ENCODE data around the gene STUB1. TPM values are rescaled to one million over a fixed set of nuclear protein-coding genes. Genes with fewer than 3 reads are reported as not detected.

The STUB1 gene
- total and polyA plus RNA-seq, 2 donors, result 29.4 to 132 TPM

DNA sequence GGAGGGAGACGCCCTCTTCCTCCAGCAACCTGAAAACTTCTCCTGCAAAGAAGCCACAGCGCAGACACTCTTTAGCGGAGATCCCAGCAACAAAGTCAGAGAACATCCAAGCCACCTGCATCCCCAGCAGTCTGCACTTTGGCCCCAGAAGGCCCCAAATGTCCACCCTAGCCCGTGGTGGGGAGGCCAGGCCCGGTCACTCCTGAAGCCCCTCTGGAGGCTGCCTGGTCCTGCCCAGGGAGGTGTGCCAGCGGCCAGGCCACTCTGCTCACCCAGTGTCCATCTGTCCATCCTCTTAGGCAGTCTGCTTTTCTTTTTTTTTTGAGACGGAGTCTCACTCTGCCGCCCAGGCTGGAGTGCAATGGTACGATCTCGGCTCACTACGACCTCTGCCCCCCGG is 52.1 kb downstream of the STUB1 start:
- 94% methylated on average over 12 of the region's 12 CpGs for WGBS
- DNase-seq (ENCODE audit: extremely low spot score), result no peak
- no peak overlapping the region for H3K27ac ChIP-seq (ENCODE audit: low read depth)
- H3K4me3 ChIP-seq (ENCODE audit: low read depth, low read length), result no peak overlapping the region
- H3K4me1 ChIP-seq (ENCODE audit: insufficient read depth), result no peaks in the 10 kb centered on the region
- no peaks in the 10 kb centered on the region for H3K36me3 ChIP-seq (ENCODE audit: insufficient read depth)

Other genes with a start within 250 kb of the STUB1 start
- 12.7 TPM for gene CAPN15, start 152.7 kb upstream of the STUB1 start, total RNA-seq
- gene CAPN15, start 152.7 kb upstream of the STUB1 start, polyA plus RNA-seq, result 30.3 TPM
- not detected for gene PRR35, start 120.0 kb upstream of the STUB1 start, total RNA-seq
- not detected for gene PRR35, start 120.0 kb upstream of the STUB1 start, polyA plus RNA-seq
- 1.0 TPM for gene NHLRC4, start 113.4 kb upstream of the STUB1 start, total RNA-seq
- gene NHLRC4, start 113.4 kb upstream of the STUB1 start, polyA plus RNA-seq, result 1.8 TPM
- 11.8 TPM for gene PIGQ, start 110.4 kb upstream of the STUB1 start, total RNA-seq
- gene PIGQ, start 110.4 kb upstream of the STUB1 start, polyA plus RNA-seq, result 39.0 TPM
- 6.9 TPM for gene RAB40C, start 90.3 kb upstream of the STUB1 start, total RNA-seq
- 30.9 TPM for gene RAB40C, start 90.3 kb upstream of the STUB1 start, polyA plus RNA-seq
- 0.37 TPM for gene WFIKKN1, start 49.4 kb upstream of the STUB1 start, total RNA-seq
- gene WFIKKN1, start 49.4 kb upstream of the STUB1 start, polyA plus RNA-seq, result 0.30 TPM
- 26.7 TPM for gene METTL26, start 44.1 kb upstream of the STUB1 start, total RNA-seq
- gene METTL26, start 44.1 kb upstream of the STUB1 start, polyA plus RNA-seq, result 135 TPM
- 5.1 TPM for gene MCRIP2, start 38.6 kb upstream of the STUB1 start, total RNA-seq
- 42.6 TPM for gene MCRIP2, start 38.6 kb upstream of the STUB1 start, polyA plus RNA-seq
- 15.8 TPM for gene WDR90, start 31.0 kb upstream of the STUB1 start, total RNA-seq
- gene WDR90, start 31.0 kb upstream of the STUB1 start, polyA plus RNA-seq, result 21.9 TPM
- gene RHOT2, start 12.3 kb upstream of the STUB1 start, total RNA-seq, result 26.0 TPM
- gene RHOT2, start 12.3 kb upstream of the STUB1 start, polyA plus RNA-seq, result 103 TPM
- gene RHBDL1, start 4.7 kb upstream of the STUB1 start, total RNA-seq, result 0.95 TPM
- gene RHBDL1, start 4.7 kb upstream of the STUB1 start, polyA plus RNA-seq, result 1.3 TPM
- gene JMJD8, start 3.9 kb downstream of the STUB1 start, total RNA-seq, result 28.3 TPM
- 91.4 TPM for gene JMJD8, start 3.9 kb downstream of the STUB1 start, polyA plus RNA-seq
- 2.7 TPM for gene WDR24, start 10.0 kb downstream of the STUB1 start, total RNA-seq
- gene WDR24, start 10.0 kb downstream of the STUB1 start, polyA plus RNA-seq, result 12.9 TPM
- gene FBXL16, start 25.4 kb downstream of the STUB1 start, total RNA-seq, result 0.26 TPM
- 0.68 TPM for gene FBXL16, start 25.4 kb downstream of the STUB1 start, polyA plus RNA-seq
- gene METRN, start 34.7 kb downstream of the STUB1 start, total RNA-seq, result 14.5 TPM
- 42.9 TPM for gene METRN, start 34.7 kb downstream of the STUB1 start, polyA plus RNA-seq
- gene ANTKMT, start 40.7 kb downstream of the STUB1 start, total RNA-seq, result 7.9 TPM
- gene ANTKMT, start 40.7 kb downstream of the STUB1 start, polyA plus RNA-seq, result 29.3 TPM
- 0.74 TPM for gene CCDC78, start 46.0 kb downstream of the STUB1 start, total RNA-seq
- 0.49 TPM for gene CCDC78, start 46.0 kb downstream of the STUB1 start, polyA plus RNA-seq
- 1.1 TPM for gene HAGHL, start 46.7 kb downstream of the STUB1 start, total RNA-seq
- gene HAGHL, start 46.7 kb downstream of the STUB1 start, polyA plus RNA-seq, result 3.5 TPM
- gene CIAO3, start 60.6 kb downstream of the STUB1 start, total RNA-seq, result 33.4 TPM
- 26.6 TPM for gene CIAO3, start 60.6 kb downstream of the STUB1 start, polyA plus RNA-seq
- gene MSLN, start 80.3 kb downstream of the STUB1 start, total RNA-seq, result 0.74 TPM
- 0.41 TPM for gene MSLN, start 80.3 kb downstream of the STUB1 start, polyA plus RNA-seq
- 8.1 TPM for gene RPUSD1, start 108.0 kb downstream of the STUB1 start, total RNA-seq
- gene RPUSD1, start 108.0 kb downstream of the STUB1 start, polyA plus RNA-seq, result 21.6 TPM
- gene CHTF18, start 108.2 kb downstream of the STUB1 start, total RNA-seq, result 8.6 TPM
- 16.7 TPM for gene CHTF18, start 108.2 kb downstream of the STUB1 start, polyA plus RNA-seq
- not detected for gene GNG13, start 120.3 kb downstream of the STUB1 start, total RNA-seq
- not detected for gene GNG13, start 120.3 kb downstream of the STUB1 start, polyA plus RNA-seq

All from urinary bladder (tissue), 4 donors.